ENCODE measurements around the gene DDX27. TPM values are rescaled to one million over a fixed set of nuclear protein-coding genes. Genes with fewer than 3 reads are reported as not detected.

The DDX27 gene
- total RNA-seq, 1 experiment from 2014 or later, result 54.8 TPM

DNA sequence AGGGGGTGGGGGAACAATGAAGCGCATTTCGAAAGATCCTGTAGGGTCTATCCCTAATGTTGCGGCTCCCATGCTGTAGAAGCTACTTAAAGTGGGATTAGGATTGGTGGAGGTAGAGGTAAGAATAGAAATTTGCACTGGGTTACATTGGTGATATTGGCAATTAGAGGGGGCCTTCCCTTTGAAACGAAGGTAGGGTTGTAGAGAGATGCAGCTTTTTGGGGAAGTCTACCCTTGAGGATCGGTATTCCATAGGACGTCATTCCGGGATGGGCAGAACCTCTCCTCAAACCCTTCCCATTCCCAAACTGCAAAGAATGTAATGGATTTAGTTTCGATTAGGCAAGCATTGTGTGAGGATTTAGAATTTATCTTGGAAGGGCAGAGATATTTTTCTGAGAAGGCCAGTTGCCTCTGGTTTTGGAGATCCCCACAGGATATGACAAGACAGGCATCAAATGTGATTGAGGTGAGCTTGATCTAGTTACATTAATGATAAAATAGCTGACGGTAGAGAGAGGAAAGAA lies 64.0 kb downstream of the DDX27 start (continued):
- TF ChIP-seq HMGXB4 (CRISPR knock-in tag; IDR thresholded peaks at IDR 0.05), result no peak
- TF ChIP-seq, protein P1, sequence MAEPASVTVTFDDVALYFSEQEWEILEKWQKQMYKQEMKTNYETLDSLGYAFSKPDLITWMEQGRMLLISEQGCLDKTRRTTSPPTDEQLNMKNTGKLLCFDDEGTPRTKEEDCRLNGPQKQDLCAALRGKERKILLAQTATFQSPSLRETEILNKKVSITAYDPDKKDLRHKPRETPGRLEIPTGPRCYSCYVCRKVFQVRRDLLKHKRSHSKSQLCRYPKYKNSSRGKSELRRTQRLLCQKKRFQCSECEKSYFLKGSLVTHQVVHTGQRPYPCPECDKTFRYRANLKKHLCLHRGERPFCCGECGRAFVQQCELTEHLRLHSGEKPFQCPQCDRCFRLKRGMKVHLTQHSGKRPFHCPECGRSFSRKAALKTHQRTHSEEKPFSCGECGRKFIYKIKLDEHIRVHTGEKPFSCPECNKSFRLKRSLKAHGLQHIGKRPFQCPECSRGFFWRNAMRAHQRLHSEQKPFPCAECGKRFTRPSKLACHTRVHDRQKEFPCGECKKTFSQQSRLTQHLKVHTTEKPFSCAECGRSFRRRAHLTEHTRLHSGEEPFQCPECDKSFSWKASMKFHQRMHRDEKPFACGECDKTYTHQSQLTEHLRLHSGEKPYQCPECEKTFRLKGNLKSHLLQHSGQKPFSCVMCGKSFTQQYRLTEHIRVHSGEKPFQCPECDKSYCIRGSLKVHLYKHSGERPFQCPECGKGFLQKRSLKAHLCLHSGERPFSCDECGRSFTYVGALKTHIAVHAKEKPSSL (CRISPR knock-in tag; conservative IDR thresholded peaks at IDR 0.05), result peak; percentile 32; the same call in 1 of the 2 replicates
- TF ChIP-seq ZNF532 (CRISPR knock-in tag; IDR thresholded peaks at IDR 0.05; ENCODE audit: borderline replicate concordance), result peak; percentile 14
- TF ChIP-seq ZNF138 (CRISPR knock-in tag; conservative IDR thresholded peaks at IDR 0.05), result no peak
- TF ChIP-seq USF1 (CRISPR knock-in tag; IDR thresholded peaks at IDR 0.05), result no peak
- no peak for TF ChIP-seq SMAD3 (CRISPR knock-in tag; IDR thresholded peaks at IDR 0.05; ENCODE audit: borderline replicate concordance)
- TF ChIP-seq, protein P2, sequence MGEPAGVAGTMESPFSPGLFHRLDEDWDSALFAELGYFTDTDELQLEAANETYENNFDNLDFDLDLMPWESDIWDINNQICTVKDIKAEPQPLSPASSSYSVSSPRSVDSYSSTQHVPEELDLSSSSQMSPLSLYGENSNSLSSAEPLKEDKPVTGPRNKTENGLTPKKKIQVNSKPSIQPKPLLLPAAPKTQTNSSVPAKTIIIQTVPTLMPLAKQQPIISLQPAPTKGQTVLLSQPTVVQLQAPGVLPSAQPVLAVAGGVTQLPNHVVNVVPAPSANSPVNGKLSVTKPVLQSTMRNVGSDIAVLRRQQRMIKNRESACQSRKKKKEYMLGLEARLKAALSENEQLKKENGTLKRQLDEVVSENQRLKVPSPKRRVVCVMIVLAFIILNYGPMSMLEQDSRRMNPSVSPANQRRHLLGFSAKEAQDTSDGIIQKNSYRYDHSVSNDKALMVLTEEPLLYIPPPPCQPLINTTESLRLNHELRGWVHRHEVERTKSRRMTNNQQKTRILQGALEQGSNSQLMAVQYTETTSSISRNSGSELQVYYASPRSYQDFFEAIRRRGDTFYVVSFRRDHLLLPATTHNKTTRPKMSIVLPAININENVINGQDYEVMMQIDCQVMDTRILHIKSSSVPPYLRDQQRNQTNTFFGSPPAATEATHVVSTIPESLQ (CRISPR knock-in tag; IDR thresholded peaks at IDR 0.05), result no peak
- no peak for TF ChIP-seq CDX4 (CRISPR knock-in tag; IDR thresholded peaks at IDR 0.05; ENCODE audit: borderline replicate concordance)
- no peak for TF ChIP-seq SMAD4 (CRISPR knock-in tag; IDR thresholded peaks at IDR 0.05)
- TF ChIP-seq TEAD4 (CRISPR knock-in tag; IDR thresholded peaks at IDR 0.05), result no peak
- TF ChIP-seq, protein P3, sequence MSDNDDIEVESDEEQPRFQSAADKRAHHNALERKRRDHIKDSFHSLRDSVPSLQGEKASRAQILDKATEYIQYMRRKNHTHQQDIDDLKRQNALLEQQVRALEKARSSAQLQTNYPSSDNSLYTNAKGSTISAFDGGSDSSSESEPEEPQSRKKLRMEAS (CRISPR knock-in tag; IDR thresholded peaks at IDR 0.05), result no peak
- TF ChIP-seq, protein P4, sequence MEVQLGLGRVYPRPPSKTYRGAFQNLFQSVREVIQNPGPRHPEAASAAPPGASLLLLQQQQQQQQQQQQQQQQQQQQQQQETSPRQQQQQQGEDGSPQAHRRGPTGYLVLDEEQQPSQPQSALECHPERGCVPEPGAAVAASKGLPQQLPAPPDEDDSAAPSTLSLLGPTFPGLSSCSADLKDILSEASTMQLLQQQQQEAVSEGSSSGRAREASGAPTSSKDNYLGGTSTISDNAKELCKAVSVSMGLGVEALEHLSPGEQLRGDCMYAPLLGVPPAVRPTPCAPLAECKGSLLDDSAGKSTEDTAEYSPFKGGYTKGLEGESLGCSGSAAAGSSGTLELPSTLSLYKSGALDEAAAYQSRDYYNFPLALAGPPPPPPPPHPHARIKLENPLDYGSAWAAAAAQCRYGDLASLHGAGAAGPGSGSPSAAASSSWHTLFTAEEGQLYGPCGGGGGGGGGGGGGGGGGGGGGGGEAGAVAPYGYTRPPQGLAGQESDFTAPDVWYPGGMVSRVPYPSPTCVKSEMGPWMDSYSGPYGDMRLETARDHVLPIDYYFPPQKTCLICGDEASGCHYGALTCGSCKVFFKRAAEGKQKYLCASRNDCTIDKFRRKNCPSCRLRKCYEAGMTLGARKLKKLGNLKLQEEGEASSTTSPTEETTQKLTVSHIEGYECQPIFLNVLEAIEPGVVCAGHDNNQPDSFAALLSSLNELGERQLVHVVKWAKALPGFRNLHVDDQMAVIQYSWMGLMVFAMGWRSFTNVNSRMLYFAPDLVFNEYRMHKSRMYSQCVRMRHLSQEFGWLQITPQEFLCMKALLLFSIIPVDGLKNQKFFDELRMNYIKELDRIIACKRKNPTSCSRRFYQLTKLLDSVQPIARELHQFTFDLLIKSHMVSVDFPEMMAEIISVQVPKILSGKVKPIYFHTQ (CRISPR knock-in tag; IDR thresholded peaks at IDR 0.05), result peak; percentile 84; the same call in 1 of the 2 replicates
